Lower leg skin (tissue), 4 donors: ENCODE measurements around the gene PMVK. TPM values are rescaled to one million over a fixed set of nuclear protein-coding genes. Genes with fewer than 3 reads are reported as not detected.
"Not testable (repeated sequence)": the region's sequence is repeated elsewhere in the genome, so short reads cannot be mapped to it uniquely, and the experiment has no call there.

Source experiments
- DNase-seq, 2 donors: peaks; one replicate each; pipeline ENCODE4 v3.0.0-alpha.2; 2019; ENCODE audit warnings: low spot score in 2 of 2
- H3K4me3 ChIP-seq: fragments of 200-600 bp; sonication (generic); 2 replicates; pipeline ENCODE4 v1.5.1; 2017; ENCODE audit warnings: mild to moderate bottlenecking, low read depth; ENCODE audit not compliant: poor library complexity, severe bottlenecking
- POLR2A ChIP-seq, 2 donors: fragments of 450-650 bp; IDR thresholded peaks; one replicate each; pipeline ENCODE4 v1.6.1; 2016 to 2017; ENCODE audit warnings: antibody characterized with exemption in 2 of 2, mild to moderate bottlenecking in 1 of 2, moderate library complexity in 1 of 2
- WGBS, 2 donors: methylation state at CpG; one replicate each; pipeline ENCODE4 v1.1.5; 2018; 5-methylcytosine and 5-hydroxymethylcytosine counted together
- intact Hi-C: fragments of 100-400 bp; cut with DNase I; formaldehyde crosslinking; loops from one replicate; pipeline ENCODE4 v1.15.0; 2023; ENCODE audit warnings: low total_unique reads
- total RNA-seq, 4 donors: library from RNA; depleted of rRNA; stranded (reverse); fragments of >200 nt; gene quantifications; one replicate each; pipeline ENCODE4 v1.1.0, GENCODE V29; 2016
- TF ChIP-seq, protein P1 (sequence below), 3 donors: fragments of 450-650 bp; IDR thresholded peaks; one replicate each; pipeline ENCODE4 v1.5.1; 2016; ENCODE audit warnings: antibody characterized with exemption in 3 of 3, mild to moderate bottlenecking in 3 of 3, moderate library complexity in 2 of 3

The PMVK gene
- total RNA-seq, 4 donors from 2014 or later = 20.6 to 37.0 (median 33.3) TPM

DNA sequence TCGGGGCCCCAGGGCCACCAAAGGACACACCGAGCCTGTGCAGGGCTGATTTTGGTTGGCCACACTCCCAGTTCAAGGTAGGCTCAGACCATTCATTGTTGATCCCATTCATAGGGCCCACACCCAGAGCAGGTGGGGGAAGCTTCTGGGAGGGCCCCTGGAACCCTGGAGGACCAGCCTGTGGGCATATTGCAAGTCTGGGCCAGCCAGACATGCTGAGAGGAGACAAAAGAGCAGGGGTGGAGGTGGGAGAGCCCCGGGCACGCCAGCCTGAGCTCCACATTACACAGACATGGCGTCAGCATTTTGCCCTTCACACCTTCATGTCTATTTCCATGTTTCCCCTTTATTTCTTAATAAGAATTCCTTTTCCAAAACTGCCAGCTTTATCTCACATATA is 25.7 kb downstream of the PMVK start:
- H3K4me3 ChIP-seq = no peak overlapping the region
- DNase-seq = peak in 1 of 2 donors; percentile 53
- TF ChIP-seq, protein P1, sequence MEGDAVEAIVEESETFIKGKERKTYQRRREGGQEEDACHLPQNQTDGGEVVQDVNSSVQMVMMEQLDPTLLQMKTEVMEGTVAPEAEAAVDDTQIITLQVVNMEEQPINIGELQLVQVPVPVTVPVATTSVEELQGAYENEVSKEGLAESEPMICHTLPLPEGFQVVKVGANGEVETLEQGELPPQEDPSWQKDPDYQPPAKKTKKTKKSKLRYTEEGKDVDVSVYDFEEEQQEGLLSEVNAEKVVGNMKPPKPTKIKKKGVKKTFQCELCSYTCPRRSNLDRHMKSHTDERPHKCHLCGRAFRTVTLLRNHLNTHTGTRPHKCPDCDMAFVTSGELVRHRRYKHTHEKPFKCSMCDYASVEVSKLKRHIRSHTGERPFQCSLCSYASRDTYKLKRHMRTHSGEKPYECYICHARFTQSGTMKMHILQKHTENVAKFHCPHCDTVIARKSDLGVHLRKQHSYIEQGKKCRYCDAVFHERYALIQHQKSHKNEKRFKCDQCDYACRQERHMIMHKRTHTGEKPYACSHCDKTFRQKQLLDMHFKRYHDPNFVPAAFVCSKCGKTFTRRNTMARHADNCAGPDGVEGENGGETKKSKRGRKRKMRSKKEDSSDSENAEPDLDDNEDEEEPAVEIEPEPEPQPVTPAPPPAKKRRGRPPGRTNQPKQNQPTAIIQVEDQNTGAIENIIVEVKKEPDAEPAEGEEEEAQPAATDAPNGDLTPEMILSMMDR (IDR thresholded peaks at IDR 0.05) = no peak
- TF ChIP-seq POLR2A (IDR thresholded peaks at IDR 0.05) = no peak
- intact Hi-C loops = no loop called here
- 45 to 63% methylated on average over 5 of the region's 5 CpGs for WGBS, 2 donors

DNA sequence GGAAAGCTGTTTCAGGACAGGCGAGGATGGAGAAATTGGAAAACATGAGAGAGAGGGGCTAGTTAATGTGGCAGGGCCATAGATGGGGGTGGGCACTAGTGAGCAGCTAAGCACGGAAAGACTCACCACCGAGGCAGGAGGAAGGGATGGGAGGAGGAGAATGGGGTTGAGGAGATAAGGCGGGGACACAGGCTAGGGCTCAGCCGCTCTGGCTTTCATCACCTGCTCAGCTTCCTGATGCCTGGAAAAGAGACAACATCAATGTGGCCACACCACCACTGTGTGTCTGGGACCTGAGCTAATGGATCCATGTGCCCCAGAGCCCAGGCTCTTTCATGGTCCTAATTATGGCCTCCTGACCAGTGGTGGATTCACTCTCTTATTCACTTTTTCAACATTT is 27.6 kb downstream of the PMVK start:
- intact Hi-C loops = loop anchor here (5.0 kb wide), 1 partner anchor 143 kb away; the partner anchor contains the start of gene ADAM15
- TF ChIP-seq POLR2A (IDR thresholded peaks at IDR 0.05) = no peak
- TF ChIP-seq, protein P1 (IDR thresholded peaks at IDR 0.05) = no peak
- 91 to 92% methylated on average over 5 of the region's 5 CpGs for WGBS, 2 donors
- peak in 1 of 2 donors; percentile 72 for DNase-seq
- H3K4me3 ChIP-seq = no peak overlapping the region

DNA sequence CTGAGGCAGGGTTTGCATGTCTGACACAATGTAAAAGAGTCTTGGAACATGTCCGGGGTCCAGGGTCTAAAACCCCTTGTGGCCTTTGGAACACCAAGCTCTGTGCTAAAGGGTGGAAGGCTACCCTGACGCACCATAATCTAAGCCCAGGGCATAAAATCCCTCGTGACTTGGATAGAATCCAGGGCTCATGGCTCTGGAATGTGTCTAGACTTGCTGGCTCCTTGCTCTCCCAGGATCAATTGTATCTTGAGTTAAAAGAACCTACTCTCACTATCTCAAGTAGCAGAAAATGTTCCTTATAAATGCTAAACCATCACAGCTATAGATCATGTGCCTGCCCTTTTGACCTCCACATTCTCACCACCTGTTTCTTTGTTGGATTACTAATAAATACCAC is 28.4 kb downstream of the PMVK start:
- H3K4me3 ChIP-seq = not testable (repeated sequence)
- 56 to 61% methylated on average over 3 of the region's 3 CpGs for WGBS, 2 donors

DNA sequence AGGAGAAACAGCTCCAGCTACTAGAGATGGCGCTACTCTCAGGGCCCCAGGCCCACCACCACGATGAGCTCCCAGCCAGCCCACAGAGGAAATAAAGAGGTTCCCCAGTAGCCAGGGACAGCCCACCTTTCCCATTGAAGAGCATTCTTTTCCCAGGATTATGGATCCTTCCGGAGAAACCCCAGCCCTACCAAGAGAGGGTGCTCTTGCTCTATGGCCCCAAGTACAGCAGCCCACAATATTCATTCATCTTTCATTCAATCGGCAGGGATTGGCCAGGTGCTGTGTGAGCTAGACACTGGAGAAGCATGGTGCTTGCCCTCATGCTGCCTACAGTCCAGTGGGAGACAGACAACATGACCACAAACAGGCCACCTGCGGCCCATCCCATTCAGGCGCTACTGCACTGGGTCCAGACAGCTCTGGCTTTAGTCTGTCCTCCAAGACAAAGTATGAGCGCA is 29.9 kb downstream of the PMVK start:
- intact Hi-C loops = loop anchor here (5.0 kb wide), 1 partner anchor 146 kb away; the partner anchor contains the start of gene ADAM15
- TF ChIP-seq POLR2A (IDR thresholded peaks at IDR 0.05) = no peak
- TF ChIP-seq, protein P1 (IDR thresholded peaks at IDR 0.05) = no peak
- WGBS, 2 donors = 81 to 83% methylated on average over 7 of the region's 7 CpGs
- no peak overlapping the region for H3K4me3 ChIP-seq
- DNase-seq = peak in 1 of 2 donors; percentile 59

More for the DNA sequence above, 28.4 kb downstream of the PMVK start:
- peak in 1 of 2 donors; percentile 15 for DNase-seq
- intact Hi-C loops = loop anchor here (5.0 kb wide), 1 partner anchor 144 kb away; the partner anchor contains the start of gene ADAM15

DNA sequence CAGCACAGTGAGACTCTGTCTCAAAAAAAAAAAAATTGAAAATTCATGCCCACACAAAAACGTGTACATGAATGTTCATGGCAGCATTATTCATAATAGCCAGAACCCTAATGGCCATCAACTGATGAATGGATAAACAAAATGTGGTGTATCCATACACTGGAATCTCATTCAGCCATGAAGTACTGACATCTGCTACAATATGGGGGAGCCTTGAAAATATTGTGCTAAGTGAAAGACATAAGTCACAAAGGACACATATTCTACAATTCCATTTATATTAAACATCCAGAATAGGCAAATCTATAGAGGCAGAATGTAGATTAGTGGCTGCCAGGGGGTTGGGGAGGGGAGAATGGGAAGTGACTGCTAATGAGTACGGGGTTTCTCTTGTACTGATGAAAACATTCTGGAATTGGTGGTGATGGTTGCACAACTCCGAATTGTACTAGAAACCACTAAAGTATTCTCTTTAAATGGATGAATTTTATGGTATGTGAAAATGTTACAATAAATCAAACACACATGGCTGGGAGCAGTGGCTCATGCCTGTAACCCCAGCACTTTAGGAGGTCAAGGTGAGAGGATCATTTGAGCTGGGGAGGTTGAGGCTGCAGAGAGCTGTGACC is 33.5 kb downstream of the PMVK start:
- WGBS, 2 donors = 41 to 69% methylated on average over 3 of the region's 3 CpGs
- no peak overlapping the region for H3K4me3 ChIP-seq
- TF ChIP-seq POLR2A (IDR thresholded peaks at IDR 0.05) = no peak
- TF ChIP-seq, protein P1 (IDR thresholded peaks at IDR 0.05) = no peak
- intact Hi-C loops = no loop called here
- peak in 1 of 2 donors; percentile 59 for DNase-seq

DNA sequence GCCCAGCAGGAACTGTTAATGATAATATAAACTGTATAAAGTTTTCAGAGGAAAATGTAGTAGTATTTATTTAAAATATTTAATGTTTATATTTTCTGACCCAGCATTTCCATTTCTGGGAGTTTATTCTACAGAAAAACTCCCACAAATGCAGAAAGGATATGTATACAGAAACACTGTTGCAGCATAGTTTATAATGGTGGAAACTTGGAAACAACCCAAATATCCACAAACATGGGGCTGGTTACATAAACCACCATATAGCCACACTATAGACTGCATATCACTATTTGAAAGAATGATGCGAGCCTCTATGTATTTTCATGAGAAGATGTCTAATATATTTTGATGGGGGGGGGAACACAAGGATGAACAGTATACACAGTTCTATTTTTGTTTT is 34.9 kb downstream of the PMVK start:
- no peak for DNase-seq
- H3K4me3 ChIP-seq = no peak overlapping the region
- 94 to 97% methylated on average over 1 of the region's 1 CpG for WGBS, 2 donors
- intact Hi-C loops = no loop called here
- TF ChIP-seq POLR2A (IDR thresholded peaks at IDR 0.05) = no peak
- TF ChIP-seq, protein P1 (IDR thresholded peaks at IDR 0.05) = no peak
